K562 (cell line): ENCODE measurements around the gene CDIPT.

ENCODE experiments used
- BHLHE40 ChIP-seq: IDR thresholded peaks from 2 replicates; pipeline ENCODE4 v1.6.1; 2011; ENCODE audit warnings: low read length, improper control_type of control experiment
- NR2C2 ChIP-seq, 2 experiments: fragments of 200-800 bp in 1 of 2; sonication (Bioruptor generic) in 1 of 2; sonication (generic) in 1 of 2; formaldehyde crosslinking in 1 of 2; IDR thresholded peaks; 2 replicates each; pipeline versions ENCODE4 v1.6.1 to v1.8.0; 2016 to 2022; ENCODE audit warnings: mild to moderate bottlenecking in 1 of 2, missing compliant biosample characterization in 1 of 2, missing genetic modification characterization in 1 of 2, missing genetic modification reagents in 1 of 2
- ZBTB8A ChIP-seq: fragments of 450-650 bp; IDR thresholded peaks from 2 replicates; pipeline ENCODE4 v1.6.1; 2018; ENCODE audit warnings: mild to moderate bottlenecking, moderate library complexity; ENCODE audit not compliant: partially characterized antibody
- ZNF707 ChIP-seq: fragments of 250-450 bp; sonication (Bioruptor Pico); conservative IDR thresholded peaks from 2 replicates; pipeline ENCODE4 v1.8.0; 2022; ENCODE audit warnings: inconsistent platforms, mild to moderate bottlenecking, moderate library complexity
- TF ChIP-seq, protein P1 (sequence below), 3 experiments: IDR thresholded peaks in 2 of 3; conservative IDR thresholded peaks in 1 of 3; 2 replicates each; pipeline ENCODE4 v1.5.1; 2011 to 2012; ENCODE audit warnings: low read length in 3 of 3, mild to moderate bottlenecking in 3 of 3, control low read depth in 2 of 3, improper control_type of control experiment in 1 of 3, inconsistent platforms in 1 of 3, low read depth in 1 of 3, mixed read lengths in 1 of 3, moderate library complexity in 1 of 3; ENCODE audit not compliant: insufficient read depth in 2 of 3
- TF ChIP-seq, protein P2 (sequence below): fragments of 450-650 bp; formaldehyde crosslinking; IDR thresholded peaks from 2 replicates; pipeline ENCODE4 v1.4.0; 2022; ENCODE audit warnings: mild to moderate bottlenecking, moderate library complexity

DNA sequence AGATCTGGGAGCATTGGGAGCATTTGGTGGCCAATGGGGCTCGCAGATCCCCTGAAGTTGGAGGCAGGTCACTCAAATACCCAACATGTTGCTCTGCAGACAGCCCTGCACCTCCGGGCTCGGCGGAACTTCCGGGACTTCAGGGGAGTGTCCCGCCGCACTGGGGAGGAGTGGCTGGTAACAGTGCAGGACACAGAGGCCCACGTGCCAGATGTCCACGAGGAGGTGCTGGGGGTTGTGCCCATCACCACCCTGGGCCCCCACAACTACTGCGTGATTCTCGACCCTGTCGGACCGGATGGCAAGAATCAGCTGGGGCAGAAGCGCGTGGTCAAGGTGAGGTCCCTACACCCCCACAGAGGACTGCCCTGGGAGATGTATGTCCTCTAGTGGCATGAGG lies 26.4 kb downstream of the CDIPT start:
- TF ChIP-seq ZBTB8A = no peak
- no peak for TF ChIP-seq BHLHE40
- TF ChIP-seq, protein P1, sequence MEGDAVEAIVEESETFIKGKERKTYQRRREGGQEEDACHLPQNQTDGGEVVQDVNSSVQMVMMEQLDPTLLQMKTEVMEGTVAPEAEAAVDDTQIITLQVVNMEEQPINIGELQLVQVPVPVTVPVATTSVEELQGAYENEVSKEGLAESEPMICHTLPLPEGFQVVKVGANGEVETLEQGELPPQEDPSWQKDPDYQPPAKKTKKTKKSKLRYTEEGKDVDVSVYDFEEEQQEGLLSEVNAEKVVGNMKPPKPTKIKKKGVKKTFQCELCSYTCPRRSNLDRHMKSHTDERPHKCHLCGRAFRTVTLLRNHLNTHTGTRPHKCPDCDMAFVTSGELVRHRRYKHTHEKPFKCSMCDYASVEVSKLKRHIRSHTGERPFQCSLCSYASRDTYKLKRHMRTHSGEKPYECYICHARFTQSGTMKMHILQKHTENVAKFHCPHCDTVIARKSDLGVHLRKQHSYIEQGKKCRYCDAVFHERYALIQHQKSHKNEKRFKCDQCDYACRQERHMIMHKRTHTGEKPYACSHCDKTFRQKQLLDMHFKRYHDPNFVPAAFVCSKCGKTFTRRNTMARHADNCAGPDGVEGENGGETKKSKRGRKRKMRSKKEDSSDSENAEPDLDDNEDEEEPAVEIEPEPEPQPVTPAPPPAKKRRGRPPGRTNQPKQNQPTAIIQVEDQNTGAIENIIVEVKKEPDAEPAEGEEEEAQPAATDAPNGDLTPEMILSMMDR (IDR thresholded peaks at IDR 0.05 in 2 of 3, conservative IDR thresholded peaks at IDR 0.05 in 1 of 3; ENCODE audit: insufficient read depth in 2 of 3, low read depth in 1 of 3, low read length in 3 of 3) = no peak
- TF ChIP-seq ZNF707 (CRISPR knock-in tag) = no peak
- TF ChIP-seq, protein P2, sequence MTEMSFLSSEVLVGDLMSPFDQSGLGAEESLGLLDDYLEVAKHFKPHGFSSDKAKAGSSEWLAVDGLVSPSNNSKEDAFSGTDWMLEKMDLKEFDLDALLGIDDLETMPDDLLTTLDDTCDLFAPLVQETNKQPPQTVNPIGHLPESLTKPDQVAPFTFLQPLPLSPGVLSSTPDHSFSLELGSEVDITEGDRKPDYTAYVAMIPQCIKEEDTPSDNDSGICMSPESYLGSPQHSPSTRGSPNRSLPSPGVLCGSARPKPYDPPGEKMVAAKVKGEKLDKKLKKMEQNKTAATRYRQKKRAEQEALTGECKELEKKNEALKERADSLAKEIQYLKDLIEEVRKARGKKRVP = no peak
- TF ChIP-seq NR2C2 (CRISPR knock-in tag; IDR thresholded peaks at IDR 0.05) = no peak
- no peak for TF ChIP-seq NR2C2 (tag; IDR thresholded peaks at IDR 0.05)
